NB4 (cell line): ENCODE measurements around the gene ACOX3.
"Not testable (repeated sequence)": the region's sequence is repeated elsewhere in the genome, so short reads cannot be mapped to it uniquely, and the experiment has no call there.

ENCODE experiments used
- DNase-seq: peaks from one replicate; pipeline ENCODE4 v3.0.0; 2010; ENCODE audit warnings: low read depth
- H3K4me3 ChIP-seq: one replicate; pipeline ENCODE4 v1.5.1; 2011; ENCODE audit warnings: mild to moderate bottlenecking, low read depth, low read length, moderate library complexity
- CTCF ChIP-seq: IDR thresholded peaks from one replicate; pipeline ENCODE4 v1.5.1; 2012; ENCODE audit warnings: low read depth, low read length
- MAX ChIP-seq: IDR thresholded peaks from 2 replicates; pipeline ENCODE4 v1.6.1; 2011; ENCODE audit warnings: low read depth, low read length
- MYC ChIP-seq: IDR thresholded peaks from 2 replicates; pipeline ENCODE4 v1.6.1; 2011; ENCODE audit warnings: low read depth, low read length
- POLR2A ChIP-seq: IDR thresholded peaks from 2 replicates; pipeline ENCODE4 v1.6.1; 2011; ENCODE audit warnings: mild to moderate bottlenecking; ENCODE audit not compliant: insufficient read length; ENCODE audit errors: extremely low read depth

The ACOX3 gene

GRCh38 chr4:8341691-8342090 lies 98.8 kb downstream of the ACOX3 start:
- TF ChIP-seq POLR2A = no peak
- TF ChIP-seq CTCF = no peak
- no peak for TF ChIP-seq MYC
- no peak for TF ChIP-seq MAX
- DNase-seq = no peak
- no peak overlapping the region for H3K4me3 ChIP-seq

GRCh38 chr4:8341281-8341680 lies 99.2 kb downstream of the ACOX3 start:
- not testable (repeated sequence) for DNase-seq, H3K4me3 ChIP-seq

GRCh38 chr4:8340781-8341241 lies 99.7 kb downstream of the ACOX3 start:
- H3K4me3 ChIP-seq = no peak overlapping the region
- TF ChIP-seq MAX (no peak), MYC (no peak), CTCF (no peak), POLR2A (no peak)
- DNase-seq = no peak

- TF ChIP-seq CTCF (no peak), MAX (no peak), POLR2A (no peak), MYC (no peak)
- DNase-seq = no peak
Observed at GRCh38 chr4:8338351-8338961, 102.1 kb downstream of the ACOX3 start.

GRCh38 chr4:8336412-8337075 lies 104.0 kb downstream of the ACOX3 start:
- H3K4me3 ChIP-seq = no peak overlapping the region
- no peak for TF ChIP-seq MAX
- no peak for TF ChIP-seq CTCF
- TF ChIP-seq POLR2A = no peak
- TF ChIP-seq MYC = no peak
- DNase-seq = peak; percentile 68

More at GRCh38 chr4:8338351-8338961, 102.1 kb downstream of the ACOX3 start:
- no peak overlapping the region for H3K4me3 ChIP-seq

- DNase-seq = no peak
- no peak overlapping the region for H3K4me3 ChIP-seq
- no peak for TF ChIP-seq MYC
- no peak for TF ChIP-seq CTCF
- no peak for TF ChIP-seq MAX
- no peak for TF ChIP-seq POLR2A
Observed at GRCh38 chr4:8335848-8336247, 104.7 kb downstream of the ACOX3 start.
